HL-60 (cell line): ENCODE results near the gene SLC35A5.
A peak's percentile ranks its signal among the peaks of the same experiment; 100 is the strongest.

Experiments
- DNase-seq, 2 experiments: peaks; one replicate each; pipeline ENCODE4 v3.0.0-alpha.2; 2010 to 2020; ENCODE audit warnings: low read depth in 1 of 2, low spot score in 1 of 2
- H3K27ac ChIP-seq: fragments of 250-450 bp; sonication (Bioruptor Pico); replicated peaks from 2 replicates; pipeline ENCODE4 v1.5.1; 2020; ENCODE audit warnings: mild to moderate bottlenecking, moderate library complexity
- H3K27me3 ChIP-seq: fragments of 250-450 bp; sonication (Bioruptor Pico); 2 replicates; pipeline ENCODE4 v1.5.1; 2021; ENCODE audit warnings: mild to moderate bottlenecking, moderate library complexity; ENCODE audit not compliant: insufficient read depth, poor library complexity, severe bottlenecking
- H3K4me3 ChIP-seq: replicated peaks from 2 replicates; pipeline ENCODE4 v1.5.1; 2011; ENCODE audit warnings: mild to moderate bottlenecking, control low read depth, low read length; ENCODE audit not compliant: insufficient read depth
- GABPA ChIP-seq: IDR thresholded peaks from 2 replicates; pipeline ENCODE4 v1.6.1; 2012; ENCODE audit warnings: low read depth
- POLR2AphosphoS5 ChIP-seq: IDR thresholded peaks from 2 replicates; pipeline ENCODE4 v1.6.1; 2012; ENCODE audit warnings: low read depth
- SPI1 ChIP-seq: IDR thresholded peaks from 2 replicates; pipeline ENCODE4 v1.6.1; 2012; ENCODE audit warnings: low read depth, mild to moderate bottlenecking, borderline replicate concordance
- TF ChIP-seq, protein P1 (sequence below): IDR thresholded peaks from one replicate; pipeline ENCODE4 v1.5.1; 2011; ENCODE audit warnings: low read length, control low read depth, inconsistent platforms; ENCODE audit not compliant: insufficient read depth
- TF ChIP-seq, protein P2 (sequence below): IDR thresholded peaks from 2 replicates; pipeline ENCODE4 v1.6.1; 2012; ENCODE audit warnings: low read depth; ENCODE audit not compliant: insufficient replicate concordance

SLC35A5 gene

GRCh38 chr3:112550859-112551258 lies 11.0 kb upstream of the SLC35A5 start:
- Histone ChIP-seq H3K4me3 (no peak overlapping the region), H3K27me3 (no peaks in the 10 kb centered on the region), H3K27ac (no peak overlapping the region)
- TF ChIP-seq GABPA (no peak), SPI1 (no peak), POLR2AphosphoS5 (no peak)
- TF ChIP-seq, protein P1, sequence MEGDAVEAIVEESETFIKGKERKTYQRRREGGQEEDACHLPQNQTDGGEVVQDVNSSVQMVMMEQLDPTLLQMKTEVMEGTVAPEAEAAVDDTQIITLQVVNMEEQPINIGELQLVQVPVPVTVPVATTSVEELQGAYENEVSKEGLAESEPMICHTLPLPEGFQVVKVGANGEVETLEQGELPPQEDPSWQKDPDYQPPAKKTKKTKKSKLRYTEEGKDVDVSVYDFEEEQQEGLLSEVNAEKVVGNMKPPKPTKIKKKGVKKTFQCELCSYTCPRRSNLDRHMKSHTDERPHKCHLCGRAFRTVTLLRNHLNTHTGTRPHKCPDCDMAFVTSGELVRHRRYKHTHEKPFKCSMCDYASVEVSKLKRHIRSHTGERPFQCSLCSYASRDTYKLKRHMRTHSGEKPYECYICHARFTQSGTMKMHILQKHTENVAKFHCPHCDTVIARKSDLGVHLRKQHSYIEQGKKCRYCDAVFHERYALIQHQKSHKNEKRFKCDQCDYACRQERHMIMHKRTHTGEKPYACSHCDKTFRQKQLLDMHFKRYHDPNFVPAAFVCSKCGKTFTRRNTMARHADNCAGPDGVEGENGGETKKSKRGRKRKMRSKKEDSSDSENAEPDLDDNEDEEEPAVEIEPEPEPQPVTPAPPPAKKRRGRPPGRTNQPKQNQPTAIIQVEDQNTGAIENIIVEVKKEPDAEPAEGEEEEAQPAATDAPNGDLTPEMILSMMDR = no peak
- TF ChIP-seq, protein P2, sequence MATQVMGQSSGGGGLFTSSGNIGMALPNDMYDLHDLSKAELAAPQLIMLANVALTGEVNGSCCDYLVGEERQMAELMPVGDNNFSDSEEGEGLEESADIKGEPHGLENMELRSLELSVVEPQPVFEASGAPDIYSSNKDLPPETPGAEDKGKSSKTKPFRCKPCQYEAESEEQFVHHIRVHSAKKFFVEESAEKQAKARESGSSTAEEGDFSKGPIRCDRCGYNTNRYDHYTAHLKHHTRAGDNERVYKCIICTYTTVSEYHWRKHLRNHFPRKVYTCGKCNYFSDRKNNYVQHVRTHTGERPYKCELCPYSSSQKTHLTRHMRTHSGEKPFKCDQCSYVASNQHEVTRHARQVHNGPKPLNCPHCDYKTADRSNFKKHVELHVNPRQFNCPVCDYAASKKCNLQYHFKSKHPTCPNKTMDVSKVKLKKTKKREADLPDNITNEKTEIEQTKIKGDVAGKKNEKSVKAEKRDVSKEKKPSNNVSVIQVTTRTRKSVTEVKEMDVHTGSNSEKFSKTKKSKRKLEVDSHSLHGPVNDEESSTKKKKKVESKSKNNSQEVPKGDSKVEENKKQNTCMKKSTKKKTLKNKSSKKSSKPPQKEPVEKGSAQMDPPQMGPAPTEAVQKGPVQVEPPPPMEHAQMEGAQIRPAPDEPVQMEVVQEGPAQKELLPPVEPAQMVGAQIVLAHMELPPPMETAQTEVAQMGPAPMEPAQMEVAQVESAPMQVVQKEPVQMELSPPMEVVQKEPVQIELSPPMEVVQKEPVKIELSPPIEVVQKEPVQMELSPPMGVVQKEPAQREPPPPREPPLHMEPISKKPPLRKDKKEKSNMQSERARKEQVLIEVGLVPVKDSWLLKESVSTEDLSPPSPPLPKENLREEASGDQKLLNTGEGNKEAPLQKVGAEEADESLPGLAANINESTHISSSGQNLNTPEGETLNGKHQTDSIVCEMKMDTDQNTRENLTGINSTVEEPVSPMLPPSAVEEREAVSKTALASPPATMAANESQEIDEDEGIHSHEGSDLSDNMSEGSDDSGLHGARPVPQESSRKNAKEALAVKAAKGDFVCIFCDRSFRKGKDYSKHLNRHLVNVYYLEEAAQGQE = no peak
- no peak for DNase-seq

- peak overlapping the region; percentile 22; the same call in 1 of the 2 replicates for H3K4me3 ChIP-seq
These were observed 6.2 kb upstream of the SLC35A5 start for GRCh38 chr3:112555535-112556170.

GRCh38 chr3:112557976-112558375 lies 3.9 kb upstream of the SLC35A5 start:
- TF ChIP-seq SPI1 (peak; percentile 86), GABPA (no peak)
- TF ChIP-seq, protein P2 = no peak
- TF ChIP-seq, protein P1 = no peak
- no peak overlapping the region for H3K4me3 ChIP-seq
- no peak for DNase-seq
- no peaks in the 10 kb centered on the region for H3K27me3 ChIP-seq
- H3K27ac ChIP-seq = no peak overlapping the region

More at GRCh38 chr3:112555535-112556170, 6.2 kb upstream of the SLC35A5 start:
- Histone ChIP-seq H3K27ac (0 out of 2 replicates have a peak overlapping the region, but pooled peaks have one; percentile 23), H3K27me3 (no peaks in the 10 kb centered on the region)
- no peak for DNase-seq
- no peak for TF ChIP-seq SPI1
- TF ChIP-seq, protein P2 = no peak
- TF ChIP-seq, protein P1 = no peak
